ENCODE data around the gene NUDT6.

DNA sequence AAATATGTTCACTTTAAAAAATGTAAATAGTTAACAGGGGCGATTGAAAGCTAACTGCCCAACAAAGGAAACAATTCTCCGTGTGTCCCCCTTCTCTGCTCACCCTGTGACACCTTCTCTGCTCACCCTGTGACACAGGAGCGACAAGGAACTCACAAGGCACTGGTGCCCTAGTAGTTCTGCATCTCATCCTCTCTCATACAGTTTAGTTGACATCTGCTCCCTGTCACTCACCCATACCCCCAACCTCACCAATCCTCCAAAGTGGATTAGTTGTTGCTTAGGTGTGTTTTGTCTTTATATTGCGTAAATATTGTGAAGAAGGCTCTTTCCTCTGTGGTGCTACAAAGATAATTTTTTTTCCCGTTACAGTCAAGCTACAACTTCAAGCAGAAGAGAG lies 46.4 kb downstream of the NUDT6 start:
- no peak for TF ChIP-seq POLR2A (IDR thresholded peaks at IDR 0.05)
- TF ChIP-seq, protein P1, sequence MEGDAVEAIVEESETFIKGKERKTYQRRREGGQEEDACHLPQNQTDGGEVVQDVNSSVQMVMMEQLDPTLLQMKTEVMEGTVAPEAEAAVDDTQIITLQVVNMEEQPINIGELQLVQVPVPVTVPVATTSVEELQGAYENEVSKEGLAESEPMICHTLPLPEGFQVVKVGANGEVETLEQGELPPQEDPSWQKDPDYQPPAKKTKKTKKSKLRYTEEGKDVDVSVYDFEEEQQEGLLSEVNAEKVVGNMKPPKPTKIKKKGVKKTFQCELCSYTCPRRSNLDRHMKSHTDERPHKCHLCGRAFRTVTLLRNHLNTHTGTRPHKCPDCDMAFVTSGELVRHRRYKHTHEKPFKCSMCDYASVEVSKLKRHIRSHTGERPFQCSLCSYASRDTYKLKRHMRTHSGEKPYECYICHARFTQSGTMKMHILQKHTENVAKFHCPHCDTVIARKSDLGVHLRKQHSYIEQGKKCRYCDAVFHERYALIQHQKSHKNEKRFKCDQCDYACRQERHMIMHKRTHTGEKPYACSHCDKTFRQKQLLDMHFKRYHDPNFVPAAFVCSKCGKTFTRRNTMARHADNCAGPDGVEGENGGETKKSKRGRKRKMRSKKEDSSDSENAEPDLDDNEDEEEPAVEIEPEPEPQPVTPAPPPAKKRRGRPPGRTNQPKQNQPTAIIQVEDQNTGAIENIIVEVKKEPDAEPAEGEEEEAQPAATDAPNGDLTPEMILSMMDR (IDR thresholded peaks at IDR 0.05) = no peak
